ENCODE measurements around the gene SCAI. TPM values are rescaled to one million over a fixed set of nuclear protein-coding genes. Genes with fewer than 3 reads are reported as not detected.
"Not testable (repeated sequence)": the region's sequence is repeated elsewhere in the genome, so short reads cannot be mapped to it uniquely, and the experiment has no call there.

Gene SCAI
- total and polyA plus RNA-seq, 9 of the 15 experiments (the other 6 are each of a cell fraction or from before 2014, with no cell fraction given) = 0.70 to 12.4 (median 4.2) TPM

- no peak for TF ChIP-seq FOXO4 (CRISPR knock-in tag; IDR thresholded peaks at IDR 0.05)
- TF ChIP-seq FOSL1 (tag; conservative IDR thresholded peaks at IDR 0.05) = peak; percentile 27; the same call in 1 of the 2 replicates
- TF ChIP-seq HINFP (tag; conservative IDR thresholded peaks at IDR 0.05; ENCODE audit: low read depth) = no peak
- TF ChIP-seq MEIS2 (IDR thresholded peaks at IDR 0.05; ENCODE audit: partially characterized antibody) = peak; percentile 49
Observed at GRCh38 chr9:125119643-125120286, 23.6 kb downstream of the SCAI start (continued).

- peak; percentile 62 for TF ChIP-seq ZNF146 (CRISPR knock-in tag; IDR thresholded peaks at IDR 0.05; ENCODE audit: unreplicated experiment)
Observed at GRCh38 chr9:125118696-125119095, 24.6 kb downstream of the SCAI start.

More at GRCh38 chr9:125118696-125119095, 24.6 kb downstream of the SCAI start:
- H3K4me3 ChIP-seq; H3K27me3 ChIP-seq (ENCODE audit: control insufficient read depth in 2 of 2, insufficient read depth in 2 of 2, low read length in 2 of 2); FAIRE-seq; H3K4me1 ChIP-seq (replicated peaks in 1 of 2; ENCODE audit: control insufficient read depth in 2 of 2, insufficient read depth in 2 of 2, low read length in 2 of 2); H3K9me1 ChIP-seq (ENCODE audit: control insufficient read depth, insufficient read depth, low read length); in situ Hi-C loops (cut with MboI); H2AFZ ChIP-seq (ENCODE audit: low read depth, low read length); ATAC-seq; H3K4me2 ChIP-seq (ENCODE audit: insufficient read depth, low read length); H3K27ac ChIP-seq (ENCODE audit: extremely low read depth, low read depth, low read length); CTCF ChIA-PET (ENCODE audit: low intra/inter-chr PET ratio); H3K9me3 ChIP-seq (replicated peaks; ENCODE audit: control insufficient read depth, insufficient read depth, low read depth, low read length); POLR2A ChIA-PET; H3K9ac ChIP-seq (ENCODE audit: insufficient read depth in 1 of 2, low read depth in 2 of 2, low read length in 2 of 2); DNase-seq (ENCODE audit: extremely low read depth in 1 of 4, low spot score in 3 of 4); BruUV-seq (replicated peaks); H3K36me3 ChIP-seq (ENCODE audit: control insufficient read depth, insufficient read depth, low read length); H4K20me1 ChIP-seq (replicated peaks; ENCODE audit: control insufficient read depth, insufficient read depth, low read length): not testable (repeated sequence)
- WGBS (ENCODE audit: insufficient coverage, low coverage, missing lambda C conversion rate) = 71% methylated on average over 2 of the region's 2 CpGs
- H3K79me2 ChIP-seq (ENCODE audit: control insufficient read depth, insufficient read depth, low read length) = peaks cover 25% of the 10 kb centered on the region
- intact Hi-C loops (cut with micrococcal nuclease) = loop anchor here (10.0 kb wide), 1 partner anchor 64 kb away; no protein-coding TSS in a partner anchor

All from K562 (cell line).